Psoas muscle (tissue), 8 donors: ENCODE measurements around the gene DUOX2. TPM values are rescaled to one million over a fixed set of nuclear protein-coding genes. Genes with fewer than 3 reads are reported as not detected.

Experiments
- ATAC-seq, 4 donors: fragments of 200-7000 bp; cut with Tn5 transposase; one replicate each; pipeline ENCODE4 v1.9.1; 2020; ENCODE audit warnings: moderate library complexity in 3 of 4, mild to moderate bottlenecking in 2 of 4
- DNase-seq, 2 donors: peaks; one replicate each; pipeline ENCODE4 v3.0.0-alpha.2; 2020
- H3K27ac ChIP-seq: fragments of 200-600 bp; one replicate; pipeline ENCODE4 v1.8.0; 2022
- H3K27me3 ChIP-seq, 3 donors: fragments of 200-600 bp in 1 of 3; one replicate each; pipeline versions ENCODE4 v1.6.1 to v1.8.0; 2013 to 2022; ENCODE audit warnings: low read length in 2 of 3, mild to moderate bottlenecking in 2 of 3, moderate library complexity in 1 of 3; ENCODE audit not compliant: insufficient read depth in 3 of 3
- H3K36me3 ChIP-seq, 2 donors: fragments of 200-600 bp in 1 of 2; one replicate each; pipeline versions ENCODE4 v1.6.1 to v1.8.0; 2013 to 2022; ENCODE audit warnings: low read depth in 1 of 2, mild to moderate bottlenecking in 1 of 2, moderate library complexity in 1 of 2; ENCODE audit not compliant: insufficient read depth in 1 of 2
- H3K4me1 ChIP-seq: fragments of 200-600 bp; one replicate; pipeline ENCODE4 v1.8.0; 2022
- H3K4me3 ChIP-seq: fragments of 200-600 bp; one replicate; pipeline ENCODE4 v1.8.0; 2022; ENCODE audit warnings: mild to moderate bottlenecking
- H3K9me3 ChIP-seq: fragments of 200-600 bp; one replicate; pipeline ENCODE4 v1.8.0; 2022
- WGBS, 3 donors: extraction: QIAGEN DNeasy Blood & Tissue Kit; methylation state at CpG; one replicate each; pipeline versions ENCODE4 v1.1.6 to v1.1.7; 2013; 5-methylcytosine and 5-hydroxymethylcytosine counted together
- intact Hi-C, 2 donors: fragments of 100-400 bp; cut with DNase I; formaldehyde crosslinking; loops; one replicate each; pipeline versions ENCODE4 v1.11.0 to v1.14.2; 2022
- polyA plus RNA-seq, 3 donors: library from polyadenylated mRNA; stranded (reverse); fragments of 200-250 nt; gene quantifications; one replicate each; pipeline ENCODE4 v1.2.3, GENCODE V29; 2013
- total RNA-seq, 4 donors: library from RNA; stranded (reverse); fragmentation: NEBNext Ultra II Directional in 2 of 4; extraction: Animal tissue kit (Norgen Biotek cat#: 25700) in 2 of 4; gene quantifications; one replicate each; pipeline versions ENCODE4 v1.2.1 to v1.2.4, GENCODE V29; 2021 to 2023
- TF ChIP-seq, protein P1 (sequence below): fragments of 200-600 bp; IDR thresholded peaks from one replicate; pipeline ENCODE4 v1.8.0; 2022; ENCODE audit warnings: antibody characterized with exemption
- donor health status: healthy with polysubstance abuse.
- donor health status: DM: no; HTN: no; CAD: no; lungs with moderate emphysema.
- donor health status: Bipolar disorder and iron deficiency.
- donor health status: healthy.
- donor health status: DM: yes; HTN: yes; CAD: no.
- donor health status: DM: no; HTN: no; CAD: no.
- donor health status: DM: no; HTN: no; CAD: no.
- donor health status: DM: yes; HTN: yes; CAD: no.

DUOX2 gene
- total and polyA plus RNA-seq, 7 donors, result 0.01 to 0.73 (median 0.04) TPM; not detected in 2

DNA sequence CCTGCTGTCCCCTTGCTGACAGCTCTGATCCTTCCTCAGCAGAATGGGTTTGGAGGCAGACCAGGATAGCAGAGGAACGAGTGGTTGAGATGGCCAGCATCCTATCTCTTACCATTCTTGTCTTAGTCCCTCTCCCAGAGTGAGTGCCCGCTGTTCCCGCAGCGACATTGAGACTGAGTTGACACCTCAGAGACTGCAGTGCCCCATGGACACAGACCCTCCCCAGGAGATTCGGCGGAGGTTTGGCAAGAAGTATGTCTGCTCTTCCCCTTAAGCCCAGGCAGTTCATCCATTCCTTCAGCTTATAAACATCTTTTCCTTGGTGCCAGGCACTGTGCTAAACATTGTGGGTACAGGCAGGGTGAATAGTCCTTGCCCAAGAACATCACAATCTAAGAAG, 37.0 kb upstream of the DUOX2 start:
- WGBS, 3 donors, result 87 to 88% (median 87%) methylated on average over 6 of the region's 6 CpGs
- intact Hi-C loops, result no loop called here
- no peaks in the 10 kb centered on the region for H3K27me3 ChIP-seq
- H3K4me1 ChIP-seq, result no peaks in the 10 kb centered on the region
- H3K36me3 ChIP-seq, result no peaks in the 10 kb centered on the region
- no peak overlapping the region for H3K27ac ChIP-seq
- TF ChIP-seq, protein P1, sequence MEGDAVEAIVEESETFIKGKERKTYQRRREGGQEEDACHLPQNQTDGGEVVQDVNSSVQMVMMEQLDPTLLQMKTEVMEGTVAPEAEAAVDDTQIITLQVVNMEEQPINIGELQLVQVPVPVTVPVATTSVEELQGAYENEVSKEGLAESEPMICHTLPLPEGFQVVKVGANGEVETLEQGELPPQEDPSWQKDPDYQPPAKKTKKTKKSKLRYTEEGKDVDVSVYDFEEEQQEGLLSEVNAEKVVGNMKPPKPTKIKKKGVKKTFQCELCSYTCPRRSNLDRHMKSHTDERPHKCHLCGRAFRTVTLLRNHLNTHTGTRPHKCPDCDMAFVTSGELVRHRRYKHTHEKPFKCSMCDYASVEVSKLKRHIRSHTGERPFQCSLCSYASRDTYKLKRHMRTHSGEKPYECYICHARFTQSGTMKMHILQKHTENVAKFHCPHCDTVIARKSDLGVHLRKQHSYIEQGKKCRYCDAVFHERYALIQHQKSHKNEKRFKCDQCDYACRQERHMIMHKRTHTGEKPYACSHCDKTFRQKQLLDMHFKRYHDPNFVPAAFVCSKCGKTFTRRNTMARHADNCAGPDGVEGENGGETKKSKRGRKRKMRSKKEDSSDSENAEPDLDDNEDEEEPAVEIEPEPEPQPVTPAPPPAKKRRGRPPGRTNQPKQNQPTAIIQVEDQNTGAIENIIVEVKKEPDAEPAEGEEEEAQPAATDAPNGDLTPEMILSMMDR, result no peak
- no peaks in the 10 kb centered on the region for H3K9me3 ChIP-seq
- ATAC-seq, result no peak
- DNase-seq, result no peak
- no peak overlapping the region for H3K4me3 ChIP-seq

DNA sequence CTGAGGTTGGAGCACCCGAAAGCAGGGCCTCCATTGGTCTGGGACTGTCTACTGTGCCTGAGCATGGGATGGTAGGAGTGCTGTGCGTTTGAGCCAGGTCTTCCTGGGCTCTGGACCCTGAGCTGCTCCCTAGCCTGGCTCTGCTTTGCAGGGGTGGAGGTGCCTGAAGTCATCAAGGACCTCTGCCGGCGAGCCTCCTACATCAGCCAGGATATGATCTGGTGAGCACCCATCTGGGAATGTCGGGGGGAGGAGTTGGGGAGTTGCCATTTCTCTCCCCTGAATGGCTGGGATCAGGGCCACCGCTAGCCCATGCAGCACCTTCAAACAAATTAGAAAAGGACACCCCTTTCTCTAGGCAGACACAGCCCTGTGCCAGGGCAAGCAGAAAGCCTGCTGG, 36.5 kb upstream of the DUOX2 start:
- DNase-seq (no peak), ATAC-seq (no peak)
- Histone ChIP-seq H3K4me3 (no peak overlapping the region), H3K36me3 (no peaks in the 10 kb centered on the region), H3K27me3 (no peaks in the 10 kb centered on the region), H3K27ac (no peak overlapping the region), H3K4me1 (no peaks in the 10 kb centered on the region), H3K9me3 (no peaks in the 10 kb centered on the region)
- intact Hi-C loops, result no loop called here
- TF ChIP-seq, protein P1, result no peak
- whole genome bisulfite sequencing, 3 donors, result 70 to 80% (median 71%) methylated on average over 6 of the region's 6 CpGs

DNA sequence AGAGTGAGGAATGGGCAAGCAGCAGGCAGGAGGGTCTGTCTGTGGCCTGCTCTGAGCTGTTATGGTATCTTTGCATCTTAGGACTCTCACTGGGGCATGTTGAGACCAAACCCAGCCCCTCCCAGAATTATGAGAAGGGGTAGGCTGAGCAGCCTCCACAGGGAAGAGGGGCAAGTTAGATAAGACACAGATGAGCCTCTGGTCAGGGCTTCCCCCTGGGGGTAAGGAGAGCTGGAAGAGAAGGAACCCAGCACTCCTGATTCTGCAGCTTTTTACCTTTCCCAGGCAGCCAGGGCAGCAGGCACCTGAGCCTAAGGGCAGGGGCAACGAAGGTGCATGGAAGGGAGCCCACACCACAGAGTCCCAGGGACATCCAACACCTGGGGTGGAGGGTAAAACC, 35.1 kb upstream of the DUOX2 start:
- Histone ChIP-seq H3K27me3 (no peaks in the 10 kb centered on the region), H3K9me3 (no peaks in the 10 kb centered on the region), H3K27ac (no peak overlapping the region), H3K4me3 (no peak overlapping the region), H3K36me3 (no peaks in the 10 kb centered on the region), H3K4me1 (no peaks in the 10 kb centered on the region)
- no peak for DNase-seq
- ATAC-seq, result no peak
- intact Hi-C loops, result no loop called here
- WGBS, 3 donors, result 67 to 83% (median 80%) methylated on average over 1 of the region's 1 CpG
- TF ChIP-seq, protein P1, result no peak

DNA sequence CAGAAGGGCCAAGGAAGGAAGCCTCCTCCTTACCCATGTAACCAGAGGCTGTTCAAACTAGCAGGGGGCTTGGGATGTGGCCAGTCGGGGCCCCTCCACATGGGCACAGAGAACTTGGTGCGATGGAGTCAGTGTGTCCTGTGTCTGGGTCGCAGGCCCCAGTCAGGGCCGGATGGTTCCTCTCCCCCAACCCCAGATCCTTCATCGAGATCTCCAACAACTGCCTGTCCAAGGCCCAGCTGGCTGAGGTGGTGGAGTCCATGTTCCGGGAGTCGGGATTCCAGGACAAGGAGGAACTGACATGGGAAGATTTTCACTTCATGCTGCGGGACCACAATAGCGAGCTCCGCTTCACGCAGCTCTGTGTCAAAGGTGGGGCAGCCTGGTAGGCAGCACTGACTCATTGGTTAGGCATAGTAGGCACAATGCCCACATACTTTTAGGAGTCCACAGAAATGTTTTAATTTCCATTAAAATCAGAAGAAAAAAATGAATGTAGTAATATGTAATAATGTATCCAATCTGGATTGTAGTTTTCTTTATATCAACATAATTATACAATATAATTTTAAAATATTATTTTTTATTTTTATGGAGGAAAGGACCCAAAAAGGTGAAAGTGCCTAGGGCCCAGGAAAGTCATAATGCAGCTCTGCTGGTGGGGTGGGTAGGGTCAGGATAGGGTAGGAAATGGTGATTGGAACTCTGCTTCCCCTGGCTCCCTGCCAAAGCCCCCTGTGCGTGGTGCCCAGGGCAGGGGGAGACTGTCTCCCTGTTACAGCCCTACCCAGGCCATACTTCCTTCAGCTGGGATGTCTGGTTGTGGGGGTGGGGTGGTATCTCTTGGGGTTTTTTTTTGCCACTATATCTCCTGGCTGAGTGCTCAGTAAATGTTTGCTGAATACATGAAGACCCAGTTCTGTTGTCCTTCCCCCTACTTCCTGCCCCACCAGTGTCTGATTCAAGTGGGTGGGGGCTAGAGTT, 34.4 kb upstream of the DUOX2 start:
- TF ChIP-seq, protein P1, result no peak
- H3K27me3 ChIP-seq, result no peaks in the 10 kb centered on the region
- WGBS, 3 donors, result 79 to 85% (median 84%) methylated on average over 12 of the region's 12 CpGs
- H3K36me3 ChIP-seq, result no peaks in the 10 kb centered on the region
- no peaks in the 10 kb centered on the region for H3K4me1 ChIP-seq
- no peak overlapping the region for H3K27ac ChIP-seq
- DNase-seq (no peak), ATAC-seq (no peak)
- intact Hi-C loops, result no loop called here
- no peak overlapping the region for H3K4me3 ChIP-seq
- no peaks in the 10 kb centered on the region for H3K9me3 ChIP-seq
